HL-60 (cell line): ENCODE results near the gene GPR101.

Source experiments
- DNase-seq, 2 experiments: peaks; one replicate each; pipeline ENCODE4 v3.0.0-alpha.2; 2010 to 2020; ENCODE audit warnings: low read depth in 1 of 2, low spot score in 1 of 2
- H3K27ac ChIP-seq: fragments of 250-450 bp; sonication (Bioruptor Pico); replicated peaks from 2 replicates; pipeline ENCODE4 v1.5.1; 2020; ENCODE audit warnings: mild to moderate bottlenecking, moderate library complexity
- H3K27me3 ChIP-seq: fragments of 250-450 bp; sonication (Bioruptor Pico); 2 replicates; pipeline ENCODE4 v1.5.1; 2021; ENCODE audit warnings: mild to moderate bottlenecking, moderate library complexity; ENCODE audit not compliant: insufficient read depth, poor library complexity, severe bottlenecking
- H3K4me3 ChIP-seq: replicated peaks from 2 replicates; pipeline ENCODE4 v1.5.1; 2011; ENCODE audit warnings: mild to moderate bottlenecking, control low read depth, low read length; ENCODE audit not compliant: insufficient read depth
- CTCF ChIP-seq: IDR thresholded peaks from one replicate; pipeline ENCODE4 v1.5.1; 2011; ENCODE audit warnings: low read length, control low read depth, inconsistent platforms; ENCODE audit not compliant: insufficient read depth
- GABPA ChIP-seq: IDR thresholded peaks from 2 replicates; pipeline ENCODE4 v1.6.1; 2012; ENCODE audit warnings: low read depth
- POLR2AphosphoS5 ChIP-seq: IDR thresholded peaks from 2 replicates; pipeline ENCODE4 v1.6.1; 2012; ENCODE audit warnings: low read depth
- REST ChIP-seq: IDR thresholded peaks from 2 replicates; pipeline ENCODE4 v1.6.1; 2012; ENCODE audit warnings: low read depth; ENCODE audit not compliant: insufficient replicate concordance
- SPI1 ChIP-seq: IDR thresholded peaks from 2 replicates; pipeline ENCODE4 v1.6.1; 2012; ENCODE audit warnings: low read depth, mild to moderate bottlenecking, borderline replicate concordance

The GPR101 gene

GRCh38 chrX:137071596-137071995 is 37.8 kb upstream of the GPR101 start:
- no peak overlapping the region for H3K4me3 ChIP-seq
- TF ChIP-seq POLR2AphosphoS5, result no peak
- no peak for TF ChIP-seq SPI1
- no peak for TF ChIP-seq GABPA
- no peak for TF ChIP-seq REST
- TF ChIP-seq CTCF, result no peak
- peaks cover 2% of the 10 kb centered on the region for H3K27me3 ChIP-seq
- DNase-seq, result no peak
- H3K27ac ChIP-seq, result no peak overlapping the region

GRCh38 chrX:137067147-137067546 is 33.4 kb upstream of the GPR101 start:
- Histone ChIP-seq H3K27ac (no peak overlapping the region), H3K4me3 (no peak overlapping the region), H3K27me3 (peaks cover 2% of the 10 kb centered on the region)
- TF ChIP-seq CTCF, result no peak
- no peak for TF ChIP-seq GABPA
- TF ChIP-seq REST, result no peak
- no peak for TF ChIP-seq SPI1
- TF ChIP-seq POLR2AphosphoS5, result no peak
- no peak for DNase-seq

GRCh38 chrX:137062915-137063617 is 29.3 kb upstream of the GPR101 start:
- no peak overlapping the region for H3K27ac ChIP-seq
- H3K4me3 ChIP-seq, result no peak overlapping the region
- no peaks in the 10 kb centered on the region for H3K27me3 ChIP-seq
- TF ChIP-seq POLR2AphosphoS5 (no peak), REST (no peak), CTCF (no peak), SPI1 (no peak), GABPA (no peak)
- DNase-seq, result no peak
